Fibroblast of lung (primary cell): Measurements from ENCODE around the gene CCDC102B.

Experiments
- CTCF ChIP-seq, 2 donors: IDR thresholded peaks in 1 of 2; conservative IDR thresholded peaks in 1 of 2; 1 replicate in 1 of 2; 2 replicates in 1 of 2; pipeline ENCODE4 v1.5.1; 2011 to 2012; ENCODE audit warnings: low read length in 2 of 2, control low read depth in 1 of 2, inconsistent platforms in 1 of 2, low read depth in 1 of 2, mild to moderate bottlenecking in 1 of 2
- EZH2 ChIP-seq: IDR thresholded peaks from 2 replicates; pipeline ENCODE4 v1.5.1; 2012; ENCODE audit warnings: low read length, control low read depth, mild to moderate bottlenecking; ENCODE audit errors: missing control alignments

GRCh38 chr18:68783506-68783905, 14.4 kb upstream of the CCDC102B start:
- no peak for TF ChIP-seq CTCF (conservative IDR thresholded peaks at IDR 0.05 in 1 of 2, IDR thresholded peaks at IDR 0.05 in 1 of 2; ENCODE audit: low read depth in 1 of 2, low read length in 2 of 2)
- TF ChIP-seq EZH2: no peak
